ENCODE results near the gene PFDN1.

GRCh38 chr5:140220698-140221064, 82.2 kb downstream of the PFDN1 start:
- TF ChIP-seq CTCF (IDR thresholded peaks at IDR 0.05; ENCODE audit: insufficient read depth, low read length) (no peak), POLR2AphosphoS5 (IDR thresholded peaks at IDR 0.05; ENCODE audit: low read depth) (no peak), REST (IDR thresholded peaks at IDR 0.05; ENCODE audit: insufficient replicate concordance, low read depth) (no peak)

Data from HL-60 (cell line).